ENCODE results near the gene SAMD14. TPM values are rescaled to one million over a fixed set of nuclear protein-coding genes. Genes with fewer than 3 reads are reported as not detected.

Gene SAMD14
- total RNA-seq, 6 donors from 2014 or later: 0.49 to 16.8 (median 5.6) TPM

GRCh38 chr17:50146230-50146926 is 16.4 kb upstream of the SAMD14 start:
- Histone ChIP-seq H3K36me3 (peaks cover 12 to 41% (median 35%) of the 10 kb centered on the region in 4 donors), H3K27me3 (no peaks in the 10 kb centered on the region), H3K4me1 (peaks cover 48 to 84% (median 62%) of the 10 kb centered on the region in 4 donors), H3K27ac (peak overlapping the region; percentile 36 to 97 (median 94)), H3K9me3 (no peaks in the 10 kb centered on the region), H3K4me3 (peak overlapping the region; percentile 3 to 94 (median 79))
- DNase-seq (no peak), ATAC-seq (ENCODE audit: low FRiP score in 2 of 2) (no peak)
- TF ChIP-seq CTCF (IDR thresholded peaks at IDR 0.05) (peak in 1 of 6 experiments; percentile 16), EP300 (IDR thresholded peaks at IDR 0.05) (no peak)
- WGBS, 2 donors: 73 to 75% methylated on average over 4 to 10 of the region's 10 CpGs

- no peak for TF ChIP-seq EP300 (IDR thresholded peaks at IDR 0.05)
- no peak for TF ChIP-seq POLR2AphosphoS5 (IDR thresholded peaks at IDR 0.05)
- TF ChIP-seq CTCF (IDR thresholded peaks at IDR 0.05): no peak
- no peak for TF ChIP-seq POLR2A (IDR thresholded peaks at IDR 0.05)
- Histone ChIP-seq H3K36me3 (peaks cover 17 to 48% (median 42%) of the 10 kb centered on the region in 4 donors), H3K27ac (peak overlapping the region; percentile 11 to 97 (median 66)), H3K4me1 (peaks cover 55 to 88% (median 66%) of the 10 kb centered on the region in 4 donors), H3K4me3 (peak overlapping the region in 1 of 4 donors; percentile 94), H3K27me3 (no peaks in the 10 kb centered on the region), H3K9me3 (no peaks in the 10 kb centered on the region)
- no peak for DNase-seq
- WGBS, 2 donors: 64 to 74% methylated on average over 9 to 11 of the region's 11 CpGs
- no peak for ATAC-seq (ENCODE audit: low FRiP score in 2 of 2)
Measured at GRCh38 chr17:50145532-50146229, 15.7 kb upstream of the SAMD14 start.

- DNase-seq: no peak
- ATAC-seq (ENCODE audit: low FRiP score in 2 of 2): no peak
- Histone ChIP-seq H3K27me3 (no peaks in the 10 kb centered on the region), H3K9me3 (no peaks in the 10 kb centered on the region), H3K4me1 (peaks cover 62 to 90% (median 73%) of the 10 kb centered on the region in 4 donors), H3K27ac (peak overlapping the region in 2 of 4 donors; percentile 95 to 97), H3K36me3 (peaks cover 17 to 55% (median 47%) of the 10 kb centered on the region in 4 donors), H3K4me3 (no peak overlapping the region)
- no peak for TF ChIP-seq POLR2AphosphoS5 (IDR thresholded peaks at IDR 0.05)
- no peak for TF ChIP-seq CTCF (IDR thresholded peaks at IDR 0.05)
- TF ChIP-seq EP300 (IDR thresholded peaks at IDR 0.05): no peak
- TF ChIP-seq POLR2A (IDR thresholded peaks at IDR 0.05): no peak
- 41 to 78% methylated on average over 3 to 15 of the region's 16 CpGs for WGBS, 2 donors
Measured at GRCh38 chr17:50144845-50145531, 15.0 kb upstream of the SAMD14 start.

- ATAC-seq (ENCODE audit: low FRiP score in 2 of 2): no peak
- 75 to 82% methylated on average over 6 of the region's 6 CpGs for WGBS, 2 donors
- no peak overlapping the region for H3K4me3 ChIP-seq
- peak overlapping the region in 2 of 4 donors; percentile 95 to 97 for H3K27ac ChIP-seq
- no peaks in the 10 kb centered on the region for H3K9me3 ChIP-seq
- no peaks in the 10 kb centered on the region for H3K27me3 ChIP-seq
- peaks cover 68 to 96% (median 78%) of the 10 kb centered on the region in 4 donors for H3K4me1 ChIP-seq
- no peak for TF ChIP-seq CTCF (IDR thresholded peaks at IDR 0.05)
- TF ChIP-seq POLR2A (IDR thresholded peaks at IDR 0.05): no peak
- TF ChIP-seq EP300 (IDR thresholded peaks at IDR 0.05): no peak
- TF ChIP-seq POLR2AphosphoS5 (IDR thresholded peaks at IDR 0.05): no peak
- no peak for DNase-seq
- H3K36me3 ChIP-seq: peaks cover 17 to 60% (median 50%) of the 10 kb centered on the region in 4 donors
Measured at GRCh38 chr17:50144355-50144754, 14.4 kb upstream of the SAMD14 start.

All from upper lobe of left lung (tissue), 6 donors.